Measurements from ENCODE around the gene MLYCD.

The MLYCD gene

DNA sequence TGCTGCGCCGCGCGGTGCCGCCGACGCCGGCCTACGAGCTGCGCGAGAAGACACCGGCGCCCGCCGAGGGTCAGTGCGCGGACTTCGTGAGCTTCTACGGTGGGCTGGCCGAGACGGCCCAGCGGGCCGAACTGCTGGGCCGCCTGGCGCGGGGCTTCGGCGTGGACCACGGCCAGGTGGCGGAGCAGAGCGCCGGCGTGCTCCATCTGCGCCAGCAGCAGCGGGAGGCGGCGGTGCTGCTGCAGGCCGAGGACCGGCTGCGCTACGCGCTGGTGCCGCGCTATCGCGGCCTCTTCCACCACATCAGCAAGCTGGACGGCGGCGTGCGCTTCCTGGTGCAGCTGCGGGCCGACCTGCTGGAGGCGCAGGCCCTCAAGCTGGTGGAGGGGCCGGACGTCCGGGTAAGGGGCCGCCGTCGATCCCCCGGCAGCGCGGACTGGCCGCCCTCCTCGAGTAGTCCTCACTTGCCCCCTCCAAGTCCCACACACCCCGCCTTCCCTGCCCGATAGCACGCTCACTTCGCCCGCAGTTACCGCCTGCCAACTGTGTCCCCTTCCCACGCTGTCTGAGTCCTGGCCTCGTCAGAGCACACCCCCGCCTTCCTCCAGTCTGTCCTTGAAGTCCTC is 470 bp downstream of the MLYCD start:
- TF ChIP-seq, protein P1, sequence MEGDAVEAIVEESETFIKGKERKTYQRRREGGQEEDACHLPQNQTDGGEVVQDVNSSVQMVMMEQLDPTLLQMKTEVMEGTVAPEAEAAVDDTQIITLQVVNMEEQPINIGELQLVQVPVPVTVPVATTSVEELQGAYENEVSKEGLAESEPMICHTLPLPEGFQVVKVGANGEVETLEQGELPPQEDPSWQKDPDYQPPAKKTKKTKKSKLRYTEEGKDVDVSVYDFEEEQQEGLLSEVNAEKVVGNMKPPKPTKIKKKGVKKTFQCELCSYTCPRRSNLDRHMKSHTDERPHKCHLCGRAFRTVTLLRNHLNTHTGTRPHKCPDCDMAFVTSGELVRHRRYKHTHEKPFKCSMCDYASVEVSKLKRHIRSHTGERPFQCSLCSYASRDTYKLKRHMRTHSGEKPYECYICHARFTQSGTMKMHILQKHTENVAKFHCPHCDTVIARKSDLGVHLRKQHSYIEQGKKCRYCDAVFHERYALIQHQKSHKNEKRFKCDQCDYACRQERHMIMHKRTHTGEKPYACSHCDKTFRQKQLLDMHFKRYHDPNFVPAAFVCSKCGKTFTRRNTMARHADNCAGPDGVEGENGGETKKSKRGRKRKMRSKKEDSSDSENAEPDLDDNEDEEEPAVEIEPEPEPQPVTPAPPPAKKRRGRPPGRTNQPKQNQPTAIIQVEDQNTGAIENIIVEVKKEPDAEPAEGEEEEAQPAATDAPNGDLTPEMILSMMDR (IDR thresholded peaks at IDR 0.05): no peak

DNA sequence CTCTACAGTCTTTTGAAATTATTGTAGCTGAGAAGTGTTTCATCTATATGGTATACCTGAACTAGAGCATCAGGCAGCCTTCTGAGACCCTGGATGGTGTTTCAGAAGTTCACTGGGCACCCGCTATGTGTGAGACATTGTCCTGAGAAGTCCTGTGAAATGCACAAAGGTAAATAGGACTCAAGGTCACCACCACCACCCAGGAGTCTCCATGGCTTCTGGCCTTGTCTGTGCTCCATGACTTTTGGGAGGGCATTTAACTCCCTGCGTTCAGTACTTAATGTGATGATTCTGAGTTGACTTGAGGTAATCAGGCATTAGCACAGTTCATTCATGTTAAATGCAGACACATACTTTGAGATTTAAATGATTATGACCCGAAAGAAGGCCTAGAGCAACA is 1.1 kb downstream of the MLYCD start:
- TF ChIP-seq, protein P1 (IDR thresholded peaks at IDR 0.05): no peak

- TF ChIP-seq, protein P1 (IDR thresholded peaks at IDR 0.05): no peak
Observed at GRCh38 chr16:83900571-83900970, 1.7 kb downstream of the MLYCD start.

GRCh38 chr16:83901101-83901500 is 2.2 kb downstream of the MLYCD start:
- TF ChIP-seq, protein P1 (IDR thresholded peaks at IDR 0.05): no peak

- TF ChIP-seq, protein P1 (IDR thresholded peaks at IDR 0.05): no peak
Observed at GRCh38 chr16:83903751-83904150, 4.8 kb downstream of the MLYCD start.

DNA sequence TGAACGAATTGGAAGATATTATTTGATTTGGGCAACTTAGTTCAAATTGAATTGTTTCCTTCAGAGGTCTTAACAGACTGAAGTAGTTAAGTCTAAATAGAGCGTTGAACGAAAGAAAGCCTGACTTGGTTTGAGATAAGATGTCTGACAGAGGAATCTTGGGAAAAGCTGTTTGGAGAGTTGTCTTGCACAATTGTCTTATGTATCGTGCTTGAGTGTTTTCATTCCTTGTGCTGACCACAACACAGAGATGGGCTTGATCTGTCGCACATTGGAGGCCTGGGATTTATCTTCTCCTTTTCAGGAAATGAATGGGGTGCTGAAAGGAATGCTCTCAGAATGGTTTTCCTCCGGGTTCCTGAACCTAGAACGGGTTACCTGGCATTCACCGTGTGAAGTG is 7.8 kb downstream of the MLYCD start:
- TF ChIP-seq, protein P1 (IDR thresholded peaks at IDR 0.05): no peak

DNA sequence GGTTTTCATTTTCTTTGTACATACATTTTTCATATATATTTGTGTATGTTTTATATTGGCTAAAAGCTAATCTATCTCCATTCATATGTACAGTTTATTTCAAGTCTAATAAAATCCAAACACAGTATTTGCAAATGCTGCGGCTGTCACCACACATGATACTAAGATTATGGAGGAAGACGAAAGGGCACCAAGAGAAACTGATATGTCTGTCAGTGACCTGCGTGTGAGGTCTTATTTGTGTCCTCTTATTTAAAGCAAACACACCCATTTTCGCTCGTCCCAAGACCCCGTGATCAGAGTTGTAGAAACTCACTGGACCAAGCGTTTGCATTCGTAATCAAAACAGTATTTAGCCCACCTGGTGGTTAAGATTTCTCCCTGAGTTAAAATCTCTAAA is 8.2 kb downstream of the MLYCD start:
- TF ChIP-seq, protein P1 (IDR thresholded peaks at IDR 0.05): no peak

All from LNCAP (cell line).